ENCODE results near the gene MPRIP.

The MPRIP gene

GRCh38 chr17:17125136-17126084, 83.2 kb downstream of the MPRIP start:
- Histone ChIP-seq H3K23ac (ENCODE audit: low read length) (no peak overlapping the region), H3K27me3 (ENCODE audit: insufficient read depth, low read length) (no peaks in the 10 kb centered on the region), H3K79me1 (ENCODE audit: low read length) (no peaks in the 10 kb centered on the region), H3K9me3 (ENCODE audit: insufficient read depth, low read depth, low read length) (no peaks in the 10 kb centered on the region), H2BK5ac (ENCODE audit: low read depth, low read length, poor library complexity) (no peak overlapping the region), H4K12ac (ENCODE audit: low read depth, low read length) (no peak overlapping the region), H3K4ac (ENCODE audit: low read depth, low read length) (no peak overlapping the region), H3K18ac (ENCODE audit: low read length) (peak overlapping the region; percentile 30), H3K36me3 (ENCODE audit: control insufficient read depth in 1 of 2, insufficient read depth in 2 of 2, low read length in 2 of 2) (peaks cover 35 to 45% of the 10 kb centered on the region in 2 experiments), H3K79me2 (ENCODE audit: control insufficient read depth, insufficient read depth, low read length, poor library complexity) (peaks cover 1% of the 10 kb centered on the region), H3K4me3 (ENCODE audit: low read depth, low read length) (no peak overlapping the region), H4K91ac (ENCODE audit: low read depth, low read length) (no peak overlapping the region), H3K14ac (ENCODE audit: low read length) (no peak overlapping the region), H3K9ac (ENCODE audit: low read length) (no peak overlapping the region), H2AFZ (ENCODE audit: insufficient read depth, low read length, poor library complexity) (no peak overlapping the region), H4K8ac (ENCODE audit: low read depth, low read length) (no peak overlapping the region), H3K27ac (ENCODE audit: low read depth, low read length) (no peak overlapping the region), H2BK120ac (ENCODE audit: insufficient read depth, low read length, poor library complexity) (no peak overlapping the region), H2AK5ac (ENCODE audit: low read length) (no peak overlapping the region), H3K4me2 (ENCODE audit: low read length) (no peak overlapping the region), H3K4me1 (ENCODE audit: control insufficient read depth in 1 of 2, insufficient read depth in 2 of 2, low read length in 2 of 2) (peaks cover 0 to under 1% of the 10 kb centered on the region in 2 experiments), H2BK12ac (ENCODE audit: low read length) (no peak overlapping the region)
- no peak for DNase-seq
- no CpG with 5 or more reads among the region's 6 CpGs for WGBS (ENCODE audit: extremely low coverage, insufficient coverage, insufficient read length)

- no peak overlapping the region for H4K8ac ChIP-seq (ENCODE audit: low read depth, low read length)
- H4K91ac ChIP-seq (ENCODE audit: low read depth, low read length) = no peak overlapping the region
- H3K14ac ChIP-seq (ENCODE audit: low read length) = no peak overlapping the region
- no peak overlapping the region for H3K18ac ChIP-seq (ENCODE audit: low read length)
- no peak overlapping the region for H3K4me2 ChIP-seq (ENCODE audit: low read length)
- no CpG with 5 or more reads among the region's 21 CpGs for WGBS (ENCODE audit: extremely low coverage, insufficient coverage, insufficient read length)
- H3K9ac ChIP-seq (ENCODE audit: low read length) = no peak overlapping the region
- no peak overlapping the region for H2BK5ac ChIP-seq (ENCODE audit: low read depth, low read length, poor library complexity)
- no peaks in the 10 kb centered on the region for H3K79me1 ChIP-seq (ENCODE audit: low read length)
- peaks cover 45 to 55% of the 10 kb centered on the region in 2 experiments for H3K36me3 ChIP-seq (ENCODE audit: control insufficient read depth in 1 of 2, insufficient read depth in 2 of 2, low read length in 2 of 2)
- H3K9me3 ChIP-seq (ENCODE audit: insufficient read depth, low read depth, low read length) = no peaks in the 10 kb centered on the region
- no peak overlapping the region for H3K4ac ChIP-seq (ENCODE audit: low read depth, low read length)
- no peak overlapping the region for H4K12ac ChIP-seq (ENCODE audit: low read depth, low read length)
- no peak for DNase-seq
- no peak overlapping the region for H2BK12ac ChIP-seq (ENCODE audit: low read length)
- no peaks in the 10 kb centered on the region for H3K27me3 ChIP-seq (ENCODE audit: insufficient read depth, low read length)
- H3K27ac ChIP-seq (ENCODE audit: low read depth, low read length) = no peak overlapping the region
- no peak overlapping the region for H2BK120ac ChIP-seq (ENCODE audit: insufficient read depth, low read length, poor library complexity)
- no peak overlapping the region for H2AK5ac ChIP-seq (ENCODE audit: low read length)
- H3K4me1 ChIP-seq (ENCODE audit: control insufficient read depth in 1 of 2, insufficient read depth in 2 of 2, low read length in 2 of 2) = no peaks in the 10 kb centered on the region
- peaks cover 1% of the 10 kb centered on the region for H3K79me2 ChIP-seq (ENCODE audit: control insufficient read depth, insufficient read depth, low read length, poor library complexity)
- no peak overlapping the region for H3K23ac ChIP-seq (ENCODE audit: low read length)
- no peak overlapping the region for H2AFZ ChIP-seq (ENCODE audit: insufficient read depth, low read length, poor library complexity)
- no peak overlapping the region for H3K4me3 ChIP-seq (ENCODE audit: low read depth, low read length)
These were observed 84.2 kb downstream of the MPRIP start for GRCh38 chr17:17126131-17127110.

- Histone ChIP-seq H2BK120ac (ENCODE audit: insufficient read depth, low read length, poor library complexity) (no peak overlapping the region), H3K27me3 (ENCODE audit: insufficient read depth, low read length) (no peaks in the 10 kb centered on the region), H3K14ac (ENCODE audit: low read length) (no peak overlapping the region), H3K4me1 (ENCODE audit: control insufficient read depth in 1 of 2, insufficient read depth in 2 of 2, low read length in 2 of 2) (no peaks in the 10 kb centered on the region), H4K91ac (ENCODE audit: low read depth, low read length) (no peak overlapping the region), H2AK5ac (ENCODE audit: low read length) (no peak overlapping the region), H3K79me1 (ENCODE audit: low read length) (no peaks in the 10 kb centered on the region), H3K9ac (ENCODE audit: low read length) (no peak overlapping the region), H3K4me2 (ENCODE audit: low read length) (no peak overlapping the region), H3K27ac (ENCODE audit: low read depth, low read length) (no peak overlapping the region), H3K9me3 (ENCODE audit: insufficient read depth, low read depth, low read length) (no peaks in the 10 kb centered on the region), H2BK5ac (ENCODE audit: low read depth, low read length, poor library complexity) (no peak overlapping the region), H3K36me3 (ENCODE audit: control insufficient read depth in 1 of 2, insufficient read depth in 2 of 2, low read length in 2 of 2) (peaks cover 52 to 62% of the 10 kb centered on the region in 2 experiments), H3K4me3 (ENCODE audit: low read depth, low read length) (no peak overlapping the region), H3K79me2 (ENCODE audit: control insufficient read depth, insufficient read depth, low read length, poor library complexity) (peaks cover 1% of the 10 kb centered on the region), H3K23ac (ENCODE audit: low read length) (no peak overlapping the region), H3K4ac (ENCODE audit: low read depth, low read length) (no peak overlapping the region), H2BK12ac (ENCODE audit: low read length) (no peak overlapping the region), H2AFZ (ENCODE audit: insufficient read depth, low read length, poor library complexity) (no peak overlapping the region), H4K8ac (ENCODE audit: low read depth, low read length) (no peak overlapping the region), H4K12ac (ENCODE audit: low read depth, low read length) (no peak overlapping the region), H3K18ac (ENCODE audit: low read length) (no peak overlapping the region)
- WGBS (ENCODE audit: extremely low coverage, insufficient coverage, insufficient read length) = no CpG with 5 or more reads among the region's 6 CpGs
- DNase-seq = no peak
These were observed 84.9 kb downstream of the MPRIP start for GRCh38 chr17:17127156-17127555.

- no peak overlapping the region for H2BK5ac ChIP-seq (ENCODE audit: low read depth, low read length, poor library complexity)
- H3K4me3 ChIP-seq (ENCODE audit: low read depth, low read length) = no peak overlapping the region
- WGBS (ENCODE audit: extremely low coverage, insufficient coverage, insufficient read length) = no CpG with 5 or more reads among the region's 11 CpGs
- H4K91ac ChIP-seq (ENCODE audit: low read depth, low read length) = no peak overlapping the region
- H3K36me3 ChIP-seq (ENCODE audit: control insufficient read depth in 1 of 2, insufficient read depth in 2 of 2, low read length in 2 of 2) = peaks cover 58 to 69% of the 10 kb centered on the region in 2 experiments
- H2AFZ ChIP-seq (ENCODE audit: insufficient read depth, low read length, poor library complexity) = no peak overlapping the region
- no peak overlapping the region for H3K9ac ChIP-seq (ENCODE audit: low read length)
- H3K4me2 ChIP-seq (ENCODE audit: low read length) = no peak overlapping the region
- no peaks in the 10 kb centered on the region for H3K9me3 ChIP-seq (ENCODE audit: insufficient read depth, low read depth, low read length)
- no peaks in the 10 kb centered on the region for H3K79me1 ChIP-seq (ENCODE audit: low read length)
- H3K4ac ChIP-seq (ENCODE audit: low read depth, low read length) = no peak overlapping the region
- H2BK12ac ChIP-seq (ENCODE audit: low read length) = no peak overlapping the region
- DNase-seq = no peak
- no peak overlapping the region for H4K8ac ChIP-seq (ENCODE audit: low read depth, low read length)
- H3K27me3 ChIP-seq (ENCODE audit: insufficient read depth, low read length) = no peaks in the 10 kb centered on the region
- no peak overlapping the region for H3K27ac ChIP-seq (ENCODE audit: low read depth, low read length)
- H2AK5ac ChIP-seq (ENCODE audit: low read length) = no peak overlapping the region
- H3K79me2 ChIP-seq (ENCODE audit: control insufficient read depth, insufficient read depth, low read length, poor library complexity) = peaks cover 1% of the 10 kb centered on the region
- no peaks in the 10 kb centered on the region for H3K4me1 ChIP-seq (ENCODE audit: control insufficient read depth in 1 of 2, insufficient read depth in 2 of 2, low read length in 2 of 2)
- no peak overlapping the region for H4K12ac ChIP-seq (ENCODE audit: low read depth, low read length)
- no peak overlapping the region for H3K18ac ChIP-seq (ENCODE audit: low read length)
- H3K14ac ChIP-seq (ENCODE audit: low read length) = no peak overlapping the region
- no peak overlapping the region for H2BK120ac ChIP-seq (ENCODE audit: insufficient read depth, low read length, poor library complexity)
- no peak overlapping the region for H3K23ac ChIP-seq (ENCODE audit: low read length)
These were observed 85.6 kb downstream of the MPRIP start for GRCh38 chr17:17127730-17128291.

Data from trophoblast cell (in vitro differentiated cells and primary cell).